T-helper 2 cell treated with Interferon-gamma antibody and Interleukin-4, amounts not matched to agents 100 ng/mL and 5 ng/mL, for 36 hours (primary cell): ENCODE data around the gene NAPA. TPM values are rescaled to one million over a fixed set of nuclear protein-coding genes. Genes with fewer than 3 reads are reported as not detected.
"Not testable (repeated sequence)": the region's sequence is repeated elsewhere in the genome, so short reads cannot be mapped to it uniquely, and the experiment has no call there.

Experiments used
- intact Hi-C: fragments of 100-400 bp; cut with micrococcal nuclease; formaldehyde crosslinking; loops from one replicate; pipeline ENCODE4 v1.15.1; 2023
- total RNA-seq: library from RNA; stranded (reverse); gene quantifications from 2 replicates; pipeline ENCODE4 v1.2.3, GENCODE V29; 2022

Gene NAPA
- total RNA-seq, 1 donor from 2014 or later: 89.2 TPM

GRCh38 chr19:47487551-47488515 lies 27.0 kb downstream of the NAPA start:
- intact Hi-C loops: no loop called here

- intact Hi-C loops: no loop called here
Measured at GRCh38 chr19:47486900-47487299, 28.0 kb downstream of the NAPA start.

GRCh38 chr19:47486220-47486619 lies 28.6 kb downstream of the NAPA start:
- intact Hi-C loops: not testable (repeated sequence)

GRCh38 chr19:47485210-47485609 lies 29.7 kb downstream of the NAPA start:
- intact Hi-C loops: loop anchor here (2.0 kb wide), 1 partner anchor 48 kb away; no protein-coding TSS in a partner anchor

GRCh38 chr19:47483800-47484690 lies 30.8 kb downstream of the NAPA start, which contains the start of gene KPTN:
Gene KPTN, minus strand, starts transcription at chr19:47484219. Its CDS starts 59 bp downstream, at chr19:47484160.
- intact Hi-C loops: loop anchor here (1.0 to 2.0 kb wide), 3 partner anchors 31 to 214 kb away; partner anchors contain the start of gene NAPA

- intact Hi-C loops: no loop called here
Measured at GRCh38 chr19:47483200-47483599, 31.7 kb downstream of the NAPA start.

GRCh38 chr19:47481460-47482052 lies 33.3 kb downstream of the NAPA start:
- intact Hi-C loops: no loop called here

- intact Hi-C loops: no loop called here
Measured at GRCh38 chr19:47480658-47481057, 34.2 kb downstream of the NAPA start.

GRCh38 chr19:47479701-47480503 lies 35.0 kb downstream of the NAPA start:
- intact Hi-C loops: no loop called here

GRCh38 chr19:47476438-47476972 lies 38.4 kb downstream of the NAPA start:
- intact Hi-C loops: no loop called here

GRCh38 chr19:47475465-47475864 lies 39.4 kb downstream of the NAPA start:
- intact Hi-C loops: no loop called here

- intact Hi-C loops: loop anchor here (2.0 kb wide), 1 partner anchor 29 kb away; no protein-coding TSS in a partner anchor
Measured at GRCh38 chr19:47473336-47473735, 41.5 kb downstream of the NAPA start.

- intact Hi-C loops: loop anchor here (2.0 kb wide), 1 partner anchor 27 kb away; no protein-coding TSS in a partner anchor
Measured at GRCh38 chr19:47471733-47472457, 43.0 kb downstream of the NAPA start, which contains the start of gene SLC8A2. Gene SLC8A2, minus strand, starts transcription at chr19:47471893. Its CDS starts 5,490 bp downstream, at chr19:47466403.

GRCh38 chr19:47471381-47471732 lies 43.5 kb downstream of the NAPA start:
- intact Hi-C loops: no loop called here

GRCh38 chr19:47470447-47471195 lies 44.2 kb downstream of the NAPA start:
- intact Hi-C loops: no loop called here

GRCh38 chr19:47469719-47470118 lies 45.1 kb downstream of the NAPA start:
- intact Hi-C loops: no loop called here

- intact Hi-C loops: no loop called here
Measured at GRCh38 chr19:47469363-47469700, 45.5 kb downstream of the NAPA start.

GRCh38 chr19:47467914-47468313 lies 46.9 kb downstream of the NAPA start:
- intact Hi-C loops: no loop called here

- intact Hi-C loops: no loop called here
Measured at GRCh38 chr19:47465957-47466356, 48.9 kb downstream of the NAPA start.
